ENCODE results near the gene ARMC9. TPM values are rescaled to one million over a fixed set of nuclear protein-coding genes. Genes with fewer than 3 reads are reported as not detected.

ARMC9 gene
- total RNA-seq, 1 donor from 2014 or later = 40.8 TPM

DNA sequence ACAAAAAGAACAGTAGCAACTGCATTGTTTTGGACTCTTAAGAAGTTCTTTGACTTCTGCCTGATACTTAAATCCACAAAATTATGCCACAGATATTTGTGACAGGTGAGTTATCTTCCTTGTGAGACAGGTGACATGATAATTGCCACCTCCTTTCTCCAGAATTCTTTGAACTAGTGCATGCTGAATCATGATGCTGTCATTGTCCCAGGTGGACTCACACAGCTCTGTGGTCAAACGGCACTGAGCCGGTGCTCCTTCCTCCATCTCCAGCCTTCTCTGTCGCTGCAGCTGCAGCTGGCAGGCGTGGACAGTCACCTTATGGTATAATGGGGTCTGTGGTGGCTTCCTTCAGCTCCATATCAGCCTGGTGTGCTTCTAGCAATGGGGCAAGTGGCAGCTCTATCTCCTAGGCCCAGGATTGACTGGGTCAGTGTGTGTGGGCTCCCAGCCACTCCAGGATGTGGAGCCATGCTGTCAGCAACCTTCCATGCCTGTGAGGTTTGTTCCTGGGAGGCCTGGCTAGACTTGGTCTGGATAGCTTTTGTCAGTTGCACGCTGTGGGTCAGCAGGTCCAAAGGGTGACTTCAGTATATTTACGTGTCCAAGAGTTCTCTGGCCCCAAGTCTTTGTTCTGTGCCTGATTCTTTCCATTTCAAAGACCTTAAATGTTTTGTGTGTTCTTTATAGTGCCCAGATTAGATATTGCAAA, 15.7 kb downstream of the ARMC9 start:
- Mint-ChIP-seq H3K36me3 (ENCODE audit: insufficient read depth) (peaks cover 21% of the 10 kb centered on the region), H3K4me1 (ENCODE audit: low read depth) (no peaks in the 10 kb centered on the region), H3K27me3 (no peaks in the 10 kb centered on the region), H3K9me3 (ENCODE audit: low read depth) (no peaks in the 10 kb centered on the region), H3K27ac (no peak overlapping the region), H3K4me3 (ENCODE audit: low read depth) (no peak overlapping the region)
- DNase-seq (ENCODE audit: low spot score, unreplicated experiment) = no peak
- TF ChIP-seq, protein P1, sequence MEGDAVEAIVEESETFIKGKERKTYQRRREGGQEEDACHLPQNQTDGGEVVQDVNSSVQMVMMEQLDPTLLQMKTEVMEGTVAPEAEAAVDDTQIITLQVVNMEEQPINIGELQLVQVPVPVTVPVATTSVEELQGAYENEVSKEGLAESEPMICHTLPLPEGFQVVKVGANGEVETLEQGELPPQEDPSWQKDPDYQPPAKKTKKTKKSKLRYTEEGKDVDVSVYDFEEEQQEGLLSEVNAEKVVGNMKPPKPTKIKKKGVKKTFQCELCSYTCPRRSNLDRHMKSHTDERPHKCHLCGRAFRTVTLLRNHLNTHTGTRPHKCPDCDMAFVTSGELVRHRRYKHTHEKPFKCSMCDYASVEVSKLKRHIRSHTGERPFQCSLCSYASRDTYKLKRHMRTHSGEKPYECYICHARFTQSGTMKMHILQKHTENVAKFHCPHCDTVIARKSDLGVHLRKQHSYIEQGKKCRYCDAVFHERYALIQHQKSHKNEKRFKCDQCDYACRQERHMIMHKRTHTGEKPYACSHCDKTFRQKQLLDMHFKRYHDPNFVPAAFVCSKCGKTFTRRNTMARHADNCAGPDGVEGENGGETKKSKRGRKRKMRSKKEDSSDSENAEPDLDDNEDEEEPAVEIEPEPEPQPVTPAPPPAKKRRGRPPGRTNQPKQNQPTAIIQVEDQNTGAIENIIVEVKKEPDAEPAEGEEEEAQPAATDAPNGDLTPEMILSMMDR (IDR thresholded peaks at IDR 0.05; ENCODE audit: unreplicated experiment) = no peak

DNA sequence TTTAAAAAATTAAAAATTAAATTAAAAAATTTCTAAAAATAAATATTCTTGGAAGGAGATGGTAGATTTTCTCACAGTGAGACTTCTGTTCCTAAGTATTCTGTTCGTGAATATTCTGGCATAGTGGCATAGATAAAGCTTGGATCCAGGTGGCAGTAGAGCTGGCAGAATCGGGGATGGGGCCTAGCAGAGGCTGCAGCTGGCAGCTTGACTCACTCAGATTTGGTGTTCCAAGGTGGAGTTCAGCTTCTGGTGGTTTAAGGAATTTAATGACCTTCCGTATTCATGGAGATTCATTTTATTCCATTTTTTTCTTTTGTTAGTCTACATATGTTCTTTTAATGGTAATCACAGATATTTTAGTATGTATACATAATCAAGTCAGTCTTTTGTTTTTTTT, 19.9 kb downstream of the ARMC9 start:
- no peak overlapping the region for H3K4me3 Mint-ChIP-seq (ENCODE audit: low read depth)
- no peaks in the 10 kb centered on the region for H3K27me3 Mint-ChIP-seq
- no peak for DNase-seq (ENCODE audit: low spot score, unreplicated experiment)
- no peak overlapping the region for H3K27ac Mint-ChIP-seq
- TF ChIP-seq, protein P1 (IDR thresholded peaks at IDR 0.05; ENCODE audit: unreplicated experiment) = no peak
- H3K9me3 Mint-ChIP-seq (ENCODE audit: low read depth) = no peaks in the 10 kb centered on the region
- no peaks in the 10 kb centered on the region for H3K4me1 Mint-ChIP-seq (ENCODE audit: low read depth)
- peaks cover 31% of the 10 kb centered on the region for H3K36me3 Mint-ChIP-seq (ENCODE audit: insufficient read depth)

DNA sequence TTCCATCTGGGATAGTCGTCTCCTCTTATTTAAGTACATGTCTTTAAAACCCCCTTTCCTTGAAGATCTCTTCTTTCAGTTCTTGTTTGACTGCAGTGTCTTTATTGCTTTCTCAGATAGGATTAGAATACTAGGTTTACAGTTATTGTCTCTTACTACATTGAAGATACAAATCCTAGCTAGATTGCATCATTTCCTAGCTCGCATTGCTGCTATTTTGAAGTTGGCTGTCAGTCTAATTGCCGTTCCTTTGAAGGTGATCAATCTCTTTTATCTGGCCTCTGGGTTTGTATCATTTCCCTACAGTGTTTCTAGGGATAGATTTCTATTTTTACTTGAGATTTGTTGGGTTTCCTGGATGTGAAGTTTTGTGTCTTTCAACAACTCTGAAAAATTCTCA, 20.9 kb downstream of the ARMC9 start:
- H3K4me1 Mint-ChIP-seq (ENCODE audit: low read depth) = no peaks in the 10 kb centered on the region
- no peak overlapping the region for H3K4me3 Mint-ChIP-seq (ENCODE audit: low read depth)
- H3K36me3 Mint-ChIP-seq (ENCODE audit: insufficient read depth) = peaks cover 33% of the 10 kb centered on the region
- DNase-seq (ENCODE audit: low spot score, unreplicated experiment) = no peak
- no peak overlapping the region for H3K27ac Mint-ChIP-seq
- H3K9me3 Mint-ChIP-seq (ENCODE audit: low read depth) = no peaks in the 10 kb centered on the region
- TF ChIP-seq, protein P1 (IDR thresholded peaks at IDR 0.05; ENCODE audit: unreplicated experiment) = no peak
- no peaks in the 10 kb centered on the region for H3K27me3 Mint-ChIP-seq

DNA sequence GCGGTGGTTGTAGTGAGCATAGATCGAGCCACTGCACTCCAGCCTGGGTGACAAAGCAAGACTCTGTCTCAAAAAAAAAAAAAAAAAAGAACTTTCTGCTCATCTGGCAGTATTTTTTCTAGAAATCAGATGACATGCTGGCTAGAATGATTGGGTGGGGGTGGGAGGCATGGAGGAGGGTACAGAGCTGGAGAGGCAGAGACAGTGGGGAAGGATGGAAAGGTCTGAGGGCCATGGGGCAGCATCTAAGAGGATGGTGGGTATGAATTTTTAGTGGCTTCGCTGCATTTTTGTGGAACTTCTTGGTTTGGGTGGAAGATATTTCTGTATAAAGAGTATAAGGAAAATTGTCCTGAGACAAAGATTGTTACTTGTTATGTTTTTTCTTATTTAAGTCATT, 23.3 kb downstream of the ARMC9 start:
- DNase-seq (ENCODE audit: low spot score, unreplicated experiment) = no peak
- H3K27ac Mint-ChIP-seq = no peak overlapping the region
- no peaks in the 10 kb centered on the region for H3K9me3 Mint-ChIP-seq (ENCODE audit: low read depth)
- peaks cover 27% of the 10 kb centered on the region for H3K36me3 Mint-ChIP-seq (ENCODE audit: insufficient read depth)
- no peaks in the 10 kb centered on the region for H3K4me1 Mint-ChIP-seq (ENCODE audit: low read depth)
- no peak overlapping the region for H3K4me3 Mint-ChIP-seq (ENCODE audit: low read depth)
- H3K27me3 Mint-ChIP-seq = no peaks in the 10 kb centered on the region
- TF ChIP-seq, protein P1 (IDR thresholded peaks at IDR 0.05; ENCODE audit: unreplicated experiment) = no peak

DNA sequence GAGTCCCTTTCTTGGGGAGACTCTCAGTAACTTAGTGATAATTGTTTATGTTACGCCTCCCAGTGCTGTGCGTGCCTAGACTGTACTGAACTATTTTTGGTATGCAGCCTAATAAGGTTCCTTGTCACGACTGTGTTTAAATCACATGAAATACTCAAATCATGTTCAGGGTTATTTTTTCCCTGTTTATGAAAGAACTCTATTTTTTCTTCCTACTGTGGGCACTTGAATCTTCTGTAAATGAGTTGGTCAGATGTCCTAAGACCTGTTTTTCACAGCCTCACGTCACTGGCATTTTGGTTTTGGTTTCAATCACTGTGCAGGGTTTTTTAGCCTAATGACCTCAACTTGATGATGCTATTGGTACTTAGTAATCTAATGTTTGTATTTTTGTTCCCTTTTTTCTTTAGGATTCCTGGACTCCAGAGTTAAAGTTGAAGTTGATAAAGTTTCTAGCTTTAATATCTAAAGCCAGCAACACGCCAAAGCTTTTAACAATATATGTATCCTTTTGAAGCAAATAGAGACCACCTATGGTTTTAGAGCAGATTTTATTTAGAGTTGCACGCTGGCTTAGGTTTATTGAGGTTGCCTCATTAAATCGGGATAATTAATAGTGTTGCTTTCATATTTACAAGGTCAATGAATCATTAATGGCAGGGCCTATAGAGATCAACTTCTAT, 24.0 kb downstream of the ARMC9 start:
- no peak overlapping the region for H3K27ac Mint-ChIP-seq

More for the DNA sequence above, 24.0 kb downstream of the ARMC9 start:
- Mint-ChIP-seq H3K4me1 (ENCODE audit: low read depth) (no peaks in the 10 kb centered on the region), H3K36me3 (ENCODE audit: insufficient read depth) (peaks cover 27% of the 10 kb centered on the region), H3K4me3 (ENCODE audit: low read depth) (no peak overlapping the region), H3K9me3 (ENCODE audit: low read depth) (no peaks in the 10 kb centered on the region), H3K27me3 (no peaks in the 10 kb centered on the region)
- DNase-seq (ENCODE audit: low spot score, unreplicated experiment) = no peak
- TF ChIP-seq, protein P1 (IDR thresholded peaks at IDR 0.05; ENCODE audit: unreplicated experiment) = no peak
